Stimulated activated CD4-positive, alpha-beta T cell treated with anti-CD3 and anti-CD28 coated beads, Interleukin-1b, Interleukin-23, amount 100 ng/mL, for 24 hours (primary cell): ENCODE data around the gene TCERG1L.

Source experiments
- DNase-seq, 4 experiments: peaks; one replicate each; pipeline ENCODE4 v3.0.0-alpha.2; 2020; ENCODE audit warnings: low read depth in 4 of 4, low spot score in 1 of 4

TCERG1L gene

GRCh38 chr10:131072651-131073468 lies 238.7 kb downstream of the TCERG1L start:
- DNase-seq, result no peak

- no peak for DNase-seq
Measured at GRCh38 chr10:131071721-131072120, 239.8 kb downstream of the TCERG1L start.

GRCh38 chr10:131070856-131071255 lies 240.7 kb downstream of the TCERG1L start:
- DNase-seq, result no peak

- DNase-seq, result no peak
Measured at GRCh38 chr10:131068760-131069159, 242.8 kb downstream of the TCERG1L start.

- DNase-seq, result no peak
Measured at GRCh38 chr10:131068311-131068710, 243.2 kb downstream of the TCERG1L start.

- no peak for DNase-seq
Measured at GRCh38 chr10:131067690-131068089, 243.8 kb downstream of the TCERG1L start.

- DNase-seq, result no peak
Measured at GRCh38 chr10:131065673-131066305, 245.7 kb downstream of the TCERG1L start.

- DNase-seq, result no peak
Measured at GRCh38 chr10:131063311-131063710, 248.2 kb downstream of the TCERG1L start.

- DNase-seq, result no peak
Measured at GRCh38 chr10:131062621-131063260, 248.8 kb downstream of the TCERG1L start.

GRCh38 chr10:131061216-131061615 lies 250.3 kb downstream of the TCERG1L start:
- DNase-seq, result no peak

- no peak for DNase-seq
Measured at GRCh38 chr10:131059881-131060280, 251.6 kb downstream of the TCERG1L start.

GRCh38 chr10:131058799-131059198 lies 252.7 kb downstream of the TCERG1L start:
- no peak for DNase-seq

- no peak for DNase-seq
Measured at GRCh38 chr10:131056781-131057180, 254.7 kb downstream of the TCERG1L start.

- DNase-seq, result no peak
Measured at GRCh38 chr10:131056091-131056579, 255.4 kb downstream of the TCERG1L start.

GRCh38 chr10:131055437-131055836 lies 256.1 kb downstream of the TCERG1L start:
- no peak for DNase-seq

GRCh38 chr10:131053192-131053591 lies 258.3 kb downstream of the TCERG1L start:
- DNase-seq, result no peak

- no peak for DNase-seq
Measured at GRCh38 chr10:131050162-131050766, 261.3 kb downstream of the TCERG1L start.

- no peak for DNase-seq
Measured at GRCh38 chr10:131049016-131049415, 262.5 kb downstream of the TCERG1L start.

- DNase-seq, result no peak
Measured at GRCh38 chr10:131048606-131049005, 262.9 kb downstream of the TCERG1L start.

GRCh38 chr10:131047501-131047900 lies 264.0 kb downstream of the TCERG1L start:
- no peak for DNase-seq

GRCh38 chr10:131046194-131046593 lies 265.3 kb downstream of the TCERG1L start:
- no peak for DNase-seq
